Hepatocyte (in vitro differentiated cells): ENCODE results near the gene RNF11. TPM values are rescaled to one million over a fixed set of nuclear protein-coding genes. Genes with fewer than 3 reads are reported as not detected.
"Not testable (repeated sequence)": the region's sequence is repeated elsewhere in the genome, so short reads cannot be mapped to it uniquely, and the experiment has no call there.

Experiments
- DNase-seq: peaks from one replicate; pipeline ENCODE4 v3.0.0-alpha.2; 2016; ENCODE audit warnings: low spot score
- H2AFZ ChIP-seq: fragments of 200-600 bp; sonication (generic); 2 replicates; pipeline ENCODE4 v1.6.0; 2016; ENCODE audit warnings: antibody characterized with exemption, mild to moderate bottlenecking
- H3K27ac ChIP-seq: fragments of 200-600 bp; sonication (generic); 2 replicates; pipeline ENCODE4 v1.5.1; 2016; ENCODE audit warnings: mild to moderate bottlenecking
- H3K27me3 ChIP-seq: fragments of 200-600 bp; sonication (generic); 2 replicates; pipeline ENCODE4 v1.6.1; 2016
- H3K36me3 ChIP-seq: fragments of 200-600 bp; sonication (generic); replicated peaks from 2 replicates; pipeline ENCODE4 v1.5.1; 2016; ENCODE audit warnings: low read depth; ENCODE audit not compliant: insufficient read depth
- H3K4me1 ChIP-seq: fragments of 200-600 bp; sonication (generic); 2 replicates; pipeline ENCODE4 v1.5.1; 2016; ENCODE audit warnings: mild to moderate bottlenecking, moderate library complexity; ENCODE audit not compliant: insufficient read depth
- H3K4me2 ChIP-seq: fragments of 200-600 bp; sonication (generic); 2 replicates; pipeline ENCODE4 v1.6.0; 2016
- H3K4me3 ChIP-seq: fragments of 200-600 bp; sonication (generic); 2 replicates; pipeline ENCODE4 v1.5.1; 2016; ENCODE audit warnings: mild to moderate bottlenecking
- H3K79me2 ChIP-seq: fragments of 200-600 bp; sonication (generic); 2 replicates; pipeline ENCODE4 v1.6.0; 2017; ENCODE audit warnings: mild to moderate bottlenecking
- H3K9me2 ChIP-seq: fragments of 200-600 bp; sonication (generic); replicated peaks from 2 replicates; pipeline ENCODE4 v1.6.0; 2017; ENCODE audit warnings: mild to moderate bottlenecking; ENCODE audit not compliant: insufficient read depth
- H3K9me3 ChIP-seq: fragments of 200-600 bp; sonication (generic); 2 replicates; pipeline ENCODE4 v1.5.1; 2016; ENCODE audit warnings: low read depth, mild to moderate bottlenecking
- H4K20me1 ChIP-seq: fragments of 200-600 bp; sonication (generic); 2 replicates; pipeline ENCODE4 v1.6.0; 2016; ENCODE audit warnings: mild to moderate bottlenecking; ENCODE audit not compliant: insufficient read depth, poor library complexity, severe bottlenecking
- EZH2 ChIP-seq: fragments of 200-600 bp; sonication (generic); IDR thresholded peaks from 2 replicates; pipeline ENCODE4 v1.6.1; 2016; ENCODE audit warnings: antibody characterized with exemption, mild to moderate bottlenecking, borderline replicate concordance
- EZH2phosphoT487 ChIP-seq: fragments of 200-600 bp; sonication (generic); IDR thresholded peaks from one replicate; pipeline ENCODE4 v1.6.1; 2018; ENCODE audit warnings: antibody characterized with exemption, mild to moderate bottlenecking, low read depth, moderate library complexity; ENCODE audit not compliant: unreplicated experiment, severe bottlenecking
- WGBS: methylation state at CpG from one replicate; pipeline ENCODE4 v1.1.6; 2016; ENCODE audit warnings: low lambda C conversion rate; ENCODE audit errors: missing lambda C conversion rate; 5-methylcytosine and 5-hydroxymethylcytosine counted together
- polyA plus RNA-seq: library from polyadenylated mRNA; unstranded; fragments of >200 nt; fragmentation: Nextera tagmentation; extraction: Ambion mirVana; gene quantifications from 2 replicates; pipeline ENCODE4 v1.2.1, GENCODE V29; 2016
- total RNA-seq: library from RNA; depleted of rRNA; stranded (reverse); fragments of >200 nt; gene quantifications from 2 replicates; pipeline ENCODE4 v1.2.3, GENCODE V29; 2014
- TF ChIP-seq, protein P1 (sequence below): fragments of 200-600 bp; sonication (generic); IDR thresholded peaks from 2 replicates; pipeline ENCODE4 v1.5.1; 2016; ENCODE audit warnings: antibody characterized with exemption, mild to moderate bottlenecking; ENCODE audit not compliant: poor library complexity

The RNF11 gene
- total and polyA plus RNA-seq, 2 experiments from 2014 or later: 55.9 to 99.8 TPM

GRCh38 chr1:51247022-51247421, 10.9 kb downstream of the RNF11 start:
- H3K4me3 ChIP-seq: no peak overlapping the region
- no peaks in the 10 kb centered on the region for H3K9me3 ChIP-seq
- no peak overlapping the region for H3K27ac ChIP-seq
- no peaks in the 10 kb centered on the region for H3K9me2 ChIP-seq
- no peaks in the 10 kb centered on the region for H3K27me3 ChIP-seq
- peaks cover 98% of the 10 kb centered on the region for H4K20me1 ChIP-seq
- H3K4me1 ChIP-seq: no peaks in the 10 kb centered on the region
- H3K36me3 ChIP-seq: no peaks in the 10 kb centered on the region
- WGBS: 100% methylated on average over 2 of the region's 2 CpGs
- TF ChIP-seq EZH2 (no peak), EZH2phosphoT487 (no peak)
- TF ChIP-seq, protein P1, sequence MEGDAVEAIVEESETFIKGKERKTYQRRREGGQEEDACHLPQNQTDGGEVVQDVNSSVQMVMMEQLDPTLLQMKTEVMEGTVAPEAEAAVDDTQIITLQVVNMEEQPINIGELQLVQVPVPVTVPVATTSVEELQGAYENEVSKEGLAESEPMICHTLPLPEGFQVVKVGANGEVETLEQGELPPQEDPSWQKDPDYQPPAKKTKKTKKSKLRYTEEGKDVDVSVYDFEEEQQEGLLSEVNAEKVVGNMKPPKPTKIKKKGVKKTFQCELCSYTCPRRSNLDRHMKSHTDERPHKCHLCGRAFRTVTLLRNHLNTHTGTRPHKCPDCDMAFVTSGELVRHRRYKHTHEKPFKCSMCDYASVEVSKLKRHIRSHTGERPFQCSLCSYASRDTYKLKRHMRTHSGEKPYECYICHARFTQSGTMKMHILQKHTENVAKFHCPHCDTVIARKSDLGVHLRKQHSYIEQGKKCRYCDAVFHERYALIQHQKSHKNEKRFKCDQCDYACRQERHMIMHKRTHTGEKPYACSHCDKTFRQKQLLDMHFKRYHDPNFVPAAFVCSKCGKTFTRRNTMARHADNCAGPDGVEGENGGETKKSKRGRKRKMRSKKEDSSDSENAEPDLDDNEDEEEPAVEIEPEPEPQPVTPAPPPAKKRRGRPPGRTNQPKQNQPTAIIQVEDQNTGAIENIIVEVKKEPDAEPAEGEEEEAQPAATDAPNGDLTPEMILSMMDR: no peak
- H3K79me2 ChIP-seq: peaks cover 100% of the 10 kb centered on the region
- H2AFZ ChIP-seq: no peak overlapping the region
- no peak overlapping the region for H3K4me2 ChIP-seq
- no peak for DNase-seq

GRCh38 chr1:51247499-51247898, 11.4 kb downstream of the RNF11 start:
- peaks cover 100% of the 10 kb centered on the region for H3K79me2 ChIP-seq
- peaks cover 98% of the 10 kb centered on the region for H4K20me1 ChIP-seq
- no peaks in the 10 kb centered on the region for H3K4me1 ChIP-seq
- WGBS: 91% methylated on average over 1 of the region's 1 CpG
- no peak overlapping the region for H3K4me3 ChIP-seq
- no peak overlapping the region for H3K4me2 ChIP-seq
- no peak overlapping the region for H3K27ac ChIP-seq
- no peaks in the 10 kb centered on the region for H3K27me3 ChIP-seq
- no peak for DNase-seq
- H3K36me3 ChIP-seq: no peaks in the 10 kb centered on the region
- no peak overlapping the region for H2AFZ ChIP-seq
- H3K9me3 ChIP-seq: no peaks in the 10 kb centered on the region
- TF ChIP-seq EZH2phosphoT487 (no peak), EZH2 (no peak)
- TF ChIP-seq, protein P1: no peak
- no peaks in the 10 kb centered on the region for H3K9me2 ChIP-seq

- TF ChIP-seq, protein P1: no peak
- TF ChIP-seq EZH2: no peak
- no peak for TF ChIP-seq EZH2phosphoT487
Observed at GRCh38 chr1:51249445-51249844, 13.4 kb downstream of the RNF11 start.

GRCh38 chr1:51250729-51251128, 14.7 kb downstream of the RNF11 start:
- H3K4me1 ChIP-seq, H2AFZ ChIP-seq, H3K4me3 ChIP-seq, H3K9me2 ChIP-seq, H3K36me3 ChIP-seq, H3K27me3 ChIP-seq, H3K27ac ChIP-seq, H3K4me2 ChIP-seq, H3K9me3 ChIP-seq, DNase-seq: not testable (repeated sequence)
- H4K20me1 ChIP-seq: peaks cover 96% of the 10 kb centered on the region
- H3K79me2 ChIP-seq: peaks cover 100% of the 10 kb centered on the region
- WGBS: 100% methylated on average over 14 of the region's 14 CpGs

More at GRCh38 chr1:51249445-51249844, 13.4 kb downstream of the RNF11 start:
- Histone ChIP-seq H3K27me3 (no peaks in the 10 kb centered on the region), H3K4me3 (no peak overlapping the region), H4K20me1 (peaks cover 96% of the 10 kb centered on the region), H3K36me3 (no peaks in the 10 kb centered on the region), H3K9me2 (no peaks in the 10 kb centered on the region), H3K79me2 (peaks cover 100% of the 10 kb centered on the region), H3K4me2 (no peak overlapping the region), H3K4me1 (no peaks in the 10 kb centered on the region), H3K27ac (no peak overlapping the region), H2AFZ (no peak overlapping the region), H3K9me3 (no peaks in the 10 kb centered on the region)
- DNase-seq: no peak
- 92% methylated on average over 1 of the region's 1 CpG for WGBS

DNA sequence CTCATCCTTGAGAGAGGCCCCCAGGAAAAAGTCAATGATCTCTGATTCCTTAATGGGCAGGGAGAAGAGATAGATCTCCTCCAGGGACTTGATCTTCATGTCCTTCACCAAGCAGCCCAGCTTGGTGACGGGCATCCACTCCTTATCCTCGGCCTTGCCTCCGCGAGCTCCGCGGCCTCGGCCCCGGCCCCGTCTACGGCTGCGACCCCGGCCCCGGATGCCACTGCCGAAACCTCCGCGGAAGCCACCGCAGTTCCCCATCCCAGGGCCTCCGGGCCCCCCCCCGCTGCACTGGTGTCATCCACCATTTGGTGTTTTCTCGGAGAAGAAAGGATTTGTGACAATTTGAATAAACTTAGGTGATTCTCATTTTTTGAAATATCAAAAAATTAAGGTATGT, 15.1 kb downstream of the RNF11 start:
- Histone ChIP-seq H4K20me1 (peaks cover 96% of the 10 kb centered on the region), H3K79me2 (peaks cover 100% of the 10 kb centered on the region)
- 97% methylated on average over 18 of the region's 20 CpGs for WGBS
- not testable (repeated sequence) for H2AFZ ChIP-seq, H3K9me2 ChIP-seq, DNase-seq, H3K4me2 ChIP-seq, H3K27ac ChIP-seq, H3K9me3 ChIP-seq, H3K27me3 ChIP-seq, H3K4me1 ChIP-seq, H3K4me3 ChIP-seq, H3K36me3 ChIP-seq
